Fibroblast of pulmonary artery (primary cell): ENCODE results near the gene MAFG.

Source experiments
- DNase-seq: peaks from one replicate; pipeline ENCODE4 v3.0.0-alpha.2; 2010; ENCODE audit warnings: low read depth
- H3K4me3 ChIP-seq: replicated peaks from 2 replicates; pipeline ENCODE4 v1.5.1; 2011; ENCODE audit warnings: low read depth, mild to moderate bottlenecking, control low read depth, low read length, moderate library complexity
- TF ChIP-seq, protein P1 (sequence below): IDR thresholded peaks from 2 replicates; pipeline ENCODE4 v1.5.1; 2011; ENCODE audit warnings: mild to moderate bottlenecking, control low read depth, low read length, inconsistent platforms; ENCODE audit errors: missing control alignments

The MAFG gene

DNA sequence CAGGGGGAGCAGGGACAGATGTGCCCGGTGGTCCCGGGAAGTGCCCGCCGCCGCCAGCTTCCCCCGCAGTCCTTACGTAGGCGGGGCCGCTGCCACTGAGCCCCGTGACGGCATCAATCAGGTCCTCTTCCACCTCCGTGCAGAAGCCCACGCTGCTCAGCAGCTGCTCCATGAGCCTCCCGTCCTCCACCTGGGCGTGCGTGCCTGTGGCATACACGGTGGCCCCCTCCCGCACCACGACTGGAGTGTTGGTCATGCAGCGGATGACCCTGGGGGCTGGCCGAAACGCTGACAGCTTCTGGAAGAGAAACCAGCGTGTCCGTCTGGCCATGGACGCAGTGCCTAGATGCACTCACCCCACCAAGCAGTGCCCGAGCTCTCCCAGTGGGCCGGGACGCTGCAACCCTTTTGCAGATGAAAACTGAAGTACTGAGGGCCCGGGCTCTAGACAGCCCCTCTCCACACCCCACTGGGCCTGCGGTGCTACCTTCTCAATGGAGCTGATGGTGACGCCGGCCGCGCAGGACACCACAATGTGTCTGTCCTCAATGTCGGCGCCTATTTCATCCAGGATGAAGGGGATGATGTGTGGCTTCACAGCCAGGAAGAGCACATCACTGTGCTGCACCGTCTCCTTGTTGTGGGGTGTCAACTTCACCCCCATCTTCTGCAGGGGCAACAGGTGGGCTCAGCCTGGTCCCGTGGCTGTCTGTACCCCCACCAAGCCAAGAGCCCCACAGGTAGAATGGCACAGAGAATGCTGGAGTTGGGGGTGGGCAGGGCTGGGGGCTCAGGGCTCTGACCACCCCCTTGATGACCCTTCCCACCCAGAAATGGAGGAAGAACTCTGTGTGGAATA is 7.5 kb upstream of the MAFG start:
- no peak for DNase-seq
- TF ChIP-seq, protein P1, sequence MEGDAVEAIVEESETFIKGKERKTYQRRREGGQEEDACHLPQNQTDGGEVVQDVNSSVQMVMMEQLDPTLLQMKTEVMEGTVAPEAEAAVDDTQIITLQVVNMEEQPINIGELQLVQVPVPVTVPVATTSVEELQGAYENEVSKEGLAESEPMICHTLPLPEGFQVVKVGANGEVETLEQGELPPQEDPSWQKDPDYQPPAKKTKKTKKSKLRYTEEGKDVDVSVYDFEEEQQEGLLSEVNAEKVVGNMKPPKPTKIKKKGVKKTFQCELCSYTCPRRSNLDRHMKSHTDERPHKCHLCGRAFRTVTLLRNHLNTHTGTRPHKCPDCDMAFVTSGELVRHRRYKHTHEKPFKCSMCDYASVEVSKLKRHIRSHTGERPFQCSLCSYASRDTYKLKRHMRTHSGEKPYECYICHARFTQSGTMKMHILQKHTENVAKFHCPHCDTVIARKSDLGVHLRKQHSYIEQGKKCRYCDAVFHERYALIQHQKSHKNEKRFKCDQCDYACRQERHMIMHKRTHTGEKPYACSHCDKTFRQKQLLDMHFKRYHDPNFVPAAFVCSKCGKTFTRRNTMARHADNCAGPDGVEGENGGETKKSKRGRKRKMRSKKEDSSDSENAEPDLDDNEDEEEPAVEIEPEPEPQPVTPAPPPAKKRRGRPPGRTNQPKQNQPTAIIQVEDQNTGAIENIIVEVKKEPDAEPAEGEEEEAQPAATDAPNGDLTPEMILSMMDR, result no peak
- H3K4me3 ChIP-seq, result no peak overlapping the region

DNA sequence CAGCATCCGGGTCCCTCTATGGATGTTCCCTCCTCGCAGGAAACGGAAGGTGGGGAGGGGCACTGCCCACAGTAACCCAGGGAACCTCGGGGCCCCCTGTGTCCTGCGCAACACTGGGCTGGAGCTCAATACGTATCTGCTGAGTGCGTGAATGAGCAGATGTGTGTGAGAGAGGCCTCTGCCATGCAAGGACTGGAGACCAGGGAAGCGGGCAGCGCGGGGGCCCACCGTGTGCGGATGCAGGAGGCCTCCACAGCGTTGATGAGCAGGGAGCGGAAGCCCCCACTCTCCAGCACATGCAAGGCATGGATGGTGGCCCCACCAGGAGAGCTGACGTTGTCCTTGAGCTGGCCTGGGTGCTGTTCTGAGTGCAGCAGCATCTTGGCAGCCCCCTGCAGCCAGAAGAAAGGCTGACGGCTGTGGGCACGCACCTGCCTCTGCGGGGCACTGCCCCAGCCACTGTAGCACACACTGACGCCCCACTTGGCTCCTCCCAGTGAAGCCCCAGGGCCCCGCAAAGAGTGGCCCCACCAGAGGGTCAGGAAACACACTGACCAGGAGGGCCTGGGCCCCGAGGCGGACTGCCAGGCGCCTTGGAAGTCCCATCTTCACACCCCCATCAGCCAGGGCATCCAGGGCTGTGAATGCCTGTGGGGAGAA is 6.7 kb upstream of the MAFG start:
- TF ChIP-seq, protein P1, result no peak
- no peak for DNase-seq

DNA sequence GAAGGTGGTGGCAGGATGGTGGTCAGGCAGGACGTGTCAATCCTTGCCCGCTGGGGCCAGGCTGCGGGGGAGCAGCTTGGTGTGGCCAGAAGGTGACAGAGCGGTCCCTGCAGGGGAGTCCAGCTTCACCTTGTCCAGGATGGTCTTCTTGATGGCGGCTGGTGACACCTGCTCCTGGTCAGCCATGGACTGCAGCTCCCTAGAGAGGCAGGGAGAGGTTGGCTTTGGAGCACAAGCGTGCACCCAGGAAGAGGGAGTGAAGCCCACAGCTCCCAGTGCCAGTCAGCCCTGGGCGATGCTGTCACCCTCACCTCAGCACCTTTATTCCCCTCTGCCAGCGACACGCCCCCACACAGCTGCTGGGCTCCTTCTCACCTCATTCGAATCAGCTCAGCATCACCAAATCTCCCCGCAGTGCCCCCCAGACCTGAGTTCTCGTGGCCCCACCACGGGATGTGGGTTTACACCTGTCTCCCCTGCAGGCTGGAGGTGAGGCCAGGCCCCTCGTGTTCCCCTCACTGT is 5.7 kb upstream of the MAFG start:
- TF ChIP-seq, protein P1, result no peak

More for the DNA sequence above, 6.7 kb upstream of the MAFG start:
- H3K4me3 ChIP-seq, result no peak overlapping the region

DNA sequence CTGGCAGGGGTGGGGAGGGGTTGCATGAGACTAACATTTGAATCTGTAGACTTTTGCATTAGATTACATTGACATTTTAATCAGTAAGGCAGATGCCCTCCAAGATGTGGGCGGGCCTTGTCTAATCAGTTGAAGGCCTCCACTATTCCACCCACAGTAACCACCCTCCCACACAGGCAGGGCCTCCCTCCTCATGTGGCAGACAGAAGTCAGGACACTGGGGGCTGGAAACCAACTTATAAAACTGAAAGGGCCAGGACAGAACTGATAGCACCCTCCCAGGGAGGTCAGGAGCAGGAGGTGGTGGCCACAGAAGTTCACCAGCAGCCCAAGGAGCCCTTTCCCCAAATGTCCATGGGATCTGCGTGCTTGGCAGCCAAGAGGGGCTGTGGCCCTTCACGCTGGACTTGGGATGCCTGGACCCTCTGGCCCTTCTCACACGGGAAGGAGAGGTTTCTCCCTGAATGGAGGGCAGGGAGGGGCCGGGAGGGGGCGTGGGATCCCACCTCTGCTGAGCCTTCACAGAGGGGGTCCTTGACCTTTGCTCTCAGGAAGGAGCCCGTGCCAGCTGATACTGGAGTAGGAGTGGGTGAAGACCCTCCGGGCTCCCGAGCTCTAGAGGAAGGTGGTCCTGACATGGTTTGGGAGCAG is 4.9 kb upstream of the MAFG start:
- no peak for DNase-seq
- no peak overlapping the region for H3K4me3 ChIP-seq
- TF ChIP-seq, protein P1, result no peak

More for the DNA sequence above, 5.7 kb upstream of the MAFG start:
- no peak overlapping the region for H3K4me3 ChIP-seq
- no peak for DNase-seq

DNA sequence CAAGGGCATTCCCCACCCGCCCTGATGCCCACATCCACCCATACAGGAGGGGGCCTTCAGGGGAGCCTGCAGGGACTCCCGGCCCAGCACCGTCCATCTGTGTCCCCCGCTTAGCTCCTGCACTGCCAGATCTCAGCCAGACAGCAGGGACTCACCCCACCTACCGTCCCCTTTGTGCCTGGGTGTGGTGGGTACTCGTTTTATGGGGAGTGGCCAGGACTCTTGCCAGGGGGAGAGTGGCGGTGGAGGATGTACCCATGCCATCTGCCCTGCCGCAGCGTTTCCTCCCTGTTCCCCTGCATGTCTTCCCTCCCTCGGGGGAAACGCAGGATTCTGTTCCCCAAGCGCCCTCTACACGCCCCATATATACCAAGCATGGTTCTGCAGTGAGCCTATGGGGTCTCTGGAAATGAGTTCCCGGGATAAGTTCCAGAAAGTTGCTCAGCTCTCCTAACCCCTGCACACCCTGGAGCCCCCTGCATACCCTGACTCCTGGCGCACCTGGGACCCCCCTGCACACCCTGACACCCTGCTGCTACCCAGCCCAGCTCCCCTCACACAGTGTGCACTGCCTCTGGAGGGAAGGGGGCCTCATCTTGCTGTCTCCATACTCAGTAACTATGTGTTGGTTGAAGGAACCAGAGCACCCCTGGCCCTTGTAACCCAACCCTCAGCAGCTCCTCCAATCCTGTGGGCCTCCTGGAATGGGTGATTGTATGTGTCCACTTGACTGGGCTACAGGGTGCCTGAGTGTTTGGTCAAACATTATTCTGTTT is 4.2 kb upstream of the MAFG start:
- H3K4me3 ChIP-seq, result no peak overlapping the region
- no peak for DNase-seq
- TF ChIP-seq, protein P1, result no peak

DNA sequence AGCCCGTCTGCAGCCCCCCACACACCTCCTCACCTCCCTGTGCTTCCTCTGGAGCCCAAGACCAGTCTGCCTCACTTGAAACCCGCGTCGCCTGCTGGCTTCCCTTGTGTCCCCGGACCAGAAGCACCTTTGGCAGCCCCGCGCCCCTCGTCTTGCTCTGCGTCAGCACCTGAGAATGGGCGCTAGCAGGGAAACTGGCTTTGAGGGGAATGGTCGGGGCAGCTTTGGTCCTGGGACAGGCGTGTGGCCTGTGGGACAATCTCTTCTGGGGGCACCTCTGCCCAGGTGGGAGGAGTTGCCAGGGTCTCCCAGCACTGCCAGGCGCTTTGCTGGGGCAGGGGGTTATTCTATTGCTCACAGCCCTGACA is 3.6 kb upstream of the MAFG start:
- H3K4me3 ChIP-seq, result no peak overlapping the region
- TF ChIP-seq, protein P1, result no peak
- no peak for DNase-seq
